ENCODE results near the gene TXNDC17. TPM values are rescaled to one million over a fixed set of nuclear protein-coding genes. Genes with fewer than 3 reads are reported as not detected.

The TXNDC17 gene
- total and polyA plus RNA-seq, 2 of the 13 experiments (the other 11 are each of a cell fraction or from before 2014, with no cell fraction given) = 188 to 266 TPM

DNA sequence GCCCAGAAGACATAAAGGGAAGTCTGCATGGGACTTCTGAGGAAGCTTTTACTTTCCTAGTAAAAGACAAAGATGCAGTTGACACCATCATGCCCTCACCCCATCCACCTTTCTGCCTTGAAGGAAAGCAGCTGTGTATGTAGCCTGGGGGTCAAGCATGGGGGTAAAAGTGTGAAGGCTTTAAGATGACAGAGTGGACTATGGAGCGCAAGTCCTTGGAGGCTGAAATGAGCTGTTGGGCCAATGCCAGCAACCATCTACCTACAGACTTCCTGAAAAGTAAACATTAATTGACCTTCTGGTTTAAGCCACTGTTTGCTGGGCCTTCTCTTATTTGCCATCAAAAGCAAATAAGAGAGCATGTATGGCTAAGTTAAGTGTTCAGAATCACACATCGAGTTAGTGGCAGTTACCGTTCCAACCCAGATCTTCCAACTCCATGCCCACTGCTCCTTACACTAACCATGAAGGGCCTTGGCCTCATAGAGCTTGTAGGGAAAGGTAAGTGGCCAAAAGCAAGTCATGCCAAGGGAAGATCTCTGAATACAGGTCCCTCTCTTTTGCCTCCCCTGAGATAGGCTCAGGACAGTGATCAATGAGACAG, 42.3 kb downstream of the TXNDC17 start:
- peak overlapping the region; percentile 66 for H3K4me2 ChIP-seq (ENCODE audit: low read depth, low read length)
- H2AFZ ChIP-seq (ENCODE audit: low read length) = no peak overlapping the region
- BruUV-seq (replicated peaks) = no TSS peak
- ChIA-PET POLR2A (interaction anchor here (0.9 to 7.7 kb wide), 9 partner anchors 9 to 170 kb away, joined by 3 to 265 read pairs (median 4); partner anchors contain the start of gene SLC13A5), CTCF (ENCODE audit: low intra/inter-chr PET ratio, low total read pairs) (interaction anchor here (0.7 kb wide), 1 partner anchor 31 kb away, joined by 3 read pairs; no protein-coding TSS in a partner anchor)
- peak; percentile 91 for FAIRE-seq
- 0% methylated on average over 3 of the region's 3 CpGs for WGBS (ENCODE audit: low lambda C conversion rate)
- H3K4me1 ChIP-seq (ENCODE audit: insufficient read depth, low read length) = peaks cover 80% of the 10 kb centered on the region
- no peaks in the 10 kb centered on the region for H4K20me1 ChIP-seq (ENCODE audit: insufficient read depth, low read length)
- in situ Hi-C loops (cut with HindIII; ENCODE audit: extremely low pct_ligation_motif_present, low pct_unique_long_range_greater_than_20kb) = no loop called here
- H3K9me3 ChIP-seq (ENCODE audit: low read length) = no peaks in the 10 kb centered on the region
- H3K4me3 ChIP-seq (replicated peaks in 1 of 3; ENCODE audit: insufficient read depth in 1 of 3, low read depth in 2 of 3, low read length in 3 of 3) = peak overlapping the region in 1 of 3 experiments; percentile 10; a peak in 1 of 6 replicates
- H3K27me3 ChIP-seq (ENCODE audit: control insufficient read depth in 1 of 2, insufficient read depth in 2 of 2, low read length in 2 of 2) = no peaks in the 10 kb centered on the region
- peak; percentile 40 for ATAC-seq
- 0 out of 5 replicates have a peak, but pooled peaks cover 0 to 8% of the 10 kb centered on the region in 2 experiments for H3K36me3 ChIP-seq (replicated peaks in 1 of 2; ENCODE audit: control insufficient read depth in 1 of 2, insufficient read depth in 2 of 2, low read length in 2 of 2)
- intact Hi-C loops (cut with micrococcal nuclease; ENCODE audit: unreplicated experiment) = loop anchor here (2.0 kb wide), 2 partner anchors 16 to 18 kb away; no protein-coding TSS in a partner anchor
- H3K27ac ChIP-seq (ENCODE audit: extremely low read length, insufficient read depth, low read length) = peak overlapping the region; percentile 58
- DNase-seq (ENCODE audit: low spot score) = peak; percentile 85
- H3K79me2 ChIP-seq (ENCODE audit: insufficient read depth, low read length) = no peaks in the 10 kb centered on the region
- no peak overlapping the region for H3K9ac ChIP-seq (ENCODE audit: insufficient read depth, low read depth, low read length)
- TF ChIP-seq ZNF331 (CRISPR knock-in tag; IDR thresholded peaks at IDR 0.05) = peak; percentile 65; the same call in 1 of the 2 replicates
- TF ChIP-seq NFIC (IDR thresholded peaks at IDR 0.05; ENCODE audit: low read length) = peak; percentile 86
- TF ChIP-seq POLR2AphosphoS2 (IDR thresholded peaks at IDR 0.05; ENCODE audit: low read depth, low read length) = 0 out of 2 replicates have a peak, but pooled peaks have one; percentile 13
- TF ChIP-seq CHCHD3 (CRISPR knock-in tag; IDR thresholded peaks at IDR 0.05) = no peak
- TF ChIP-seq MYNN (CRISPR knock-in tag; IDR thresholded peaks at IDR 0.05; ENCODE audit: low read depth) = no peak
- TF ChIP-seq ZFP91 (CRISPR knock-in tag; IDR thresholded peaks at IDR 0.05; ENCODE audit: borderline replicate concordance) = no peak
- peak; percentile 31; the same call in 1 of the 2 replicates for TF ChIP-seq ZNF350 (CRISPR knock-in tag; IDR thresholded peaks at IDR 0.05; ENCODE audit: borderline replicate concordance, low read depth)
- TF ChIP-seq HOXA3 (CRISPR knock-in tag; IDR thresholded peaks at IDR 0.05) = peak; percentile 61
- peak; percentile 10; the same call in 1 of the 2 replicates for TF ChIP-seq ZMAT3 (CRISPR knock-in tag; conservative IDR thresholded peaks at IDR 0.05)
- TF ChIP-seq MAF1 (CRISPR knock-in tag; IDR thresholded peaks at IDR 0.05; ENCODE audit: borderline replicate concordance) = 0 out of 2 replicates have a peak, but pooled peaks have one; percentile 30
- TF ChIP-seq NPAS2 (CRISPR knock-in tag; IDR thresholded peaks at IDR 0.05; ENCODE audit: borderline replicate concordance) = no peak
- TF ChIP-seq ZNF281 (CRISPR knock-in tag; IDR thresholded peaks at IDR 0.05; ENCODE audit: borderline replicate concordance) = no peak; the same call in 1 of the 2 replicates
- TF ChIP-seq ZNF513 (CRISPR knock-in tag; conservative IDR thresholded peaks at IDR 0.05) = no peak

Data from HepG2 (cell line).